GM12865 (cell line): Measurements from ENCODE around the gene FXYD3.
"Not testable (repeated sequence)": the region's sequence is repeated elsewhere in the genome, so short reads cannot be mapped to it uniquely, and the experiment has no call there.

ENCODE experiments used
- DNase-seq: peaks from one replicate; pipeline ENCODE4 v3.0.0; 2010; ENCODE audit warnings: low read depth
- H3K4me3 ChIP-seq: 2 replicates; pipeline ENCODE4 v1.5.1; 2011; ENCODE audit warnings: mild to moderate bottlenecking, low read depth, low read length, control low read depth
- CTCF ChIP-seq: IDR thresholded peaks from 2 replicates; pipeline ENCODE4 v1.5.1; 2011; ENCODE audit warnings: low read length, control low read depth, low read depth, inconsistent platforms; ENCODE audit not compliant: insufficient read depth; ENCODE audit errors: missing control alignments

FXYD3 gene

GRCh38 chr19:35099897-35100275 is 15.7 kb upstream of the FXYD3 start:
- no peak overlapping the region for H3K4me3 ChIP-seq
- TF ChIP-seq CTCF: no peak
- no peak for DNase-seq

- DNase-seq: no peak
- no peak overlapping the region for H3K4me3 ChIP-seq
- no peak for TF ChIP-seq CTCF
Observed at GRCh38 chr19:35100588-35101533, 14.8 kb upstream of the FXYD3 start.

DNA sequence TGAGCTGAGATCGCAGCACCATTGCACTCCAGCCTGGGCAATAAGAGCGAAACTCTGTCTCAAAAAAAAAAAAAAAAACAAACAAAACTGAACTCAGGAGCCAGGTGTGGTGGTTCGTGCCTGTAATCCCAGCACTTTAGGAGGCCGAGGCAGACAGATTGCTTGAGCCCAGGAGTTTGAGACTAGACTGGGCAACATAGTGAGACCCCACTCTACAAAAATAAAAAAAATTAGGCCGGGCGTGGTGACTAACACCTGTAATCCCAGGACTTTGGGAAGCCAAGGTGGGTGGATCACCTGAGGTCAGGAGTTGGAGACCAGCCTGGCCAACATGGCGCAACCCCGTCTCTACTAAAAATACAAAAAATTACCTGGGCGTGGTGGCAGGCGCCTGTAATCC is 13.7 kb upstream of the FXYD3 start:
- not testable (repeated sequence) for H3K4me3 ChIP-seq, DNase-seq

DNA sequence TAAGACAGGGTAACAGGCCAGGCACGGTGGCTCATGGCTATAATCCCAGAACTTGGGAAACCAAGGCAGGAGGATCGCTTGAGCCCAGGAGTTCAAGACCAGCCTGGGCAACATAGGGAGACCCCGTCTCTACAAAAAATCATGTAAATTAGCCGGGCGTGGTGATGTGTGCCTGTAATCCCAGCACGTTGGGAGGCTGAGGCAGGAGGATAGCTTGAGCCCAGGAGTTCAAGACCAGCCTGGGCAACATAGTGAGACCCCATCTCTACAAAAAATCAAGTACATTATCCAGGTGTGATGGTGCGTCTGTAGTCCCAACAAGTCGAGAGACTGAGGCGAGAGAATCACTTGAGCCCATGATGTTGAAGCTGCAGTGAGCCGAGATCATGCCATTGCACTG is 12.0 kb upstream of the FXYD3 start:
- not testable (repeated sequence) for H3K4me3 ChIP-seq, DNase-seq

DNA sequence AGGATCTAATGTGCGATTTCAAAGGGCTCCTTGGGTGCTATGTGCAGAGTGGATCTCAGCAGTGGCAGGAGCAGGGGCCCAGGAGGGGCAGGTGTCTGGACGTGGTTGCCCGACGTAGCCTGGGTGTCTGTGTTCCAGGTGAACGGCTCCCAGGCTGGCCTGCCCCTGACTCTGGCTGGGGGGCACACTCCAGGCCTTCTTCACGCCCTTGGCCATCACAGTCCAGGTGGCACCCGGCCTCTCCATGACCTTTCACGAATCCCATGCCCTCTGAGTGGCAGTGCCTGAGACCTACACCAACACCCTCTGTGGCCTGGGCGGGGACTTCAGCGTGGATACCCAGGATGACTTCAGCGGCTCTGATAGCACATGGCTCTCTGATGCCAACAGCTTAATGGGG is 11.3 kb upstream of the FXYD3 start:
- TF ChIP-seq CTCF: no peak
- H3K4me3 ChIP-seq: no peak overlapping the region
- no peak for DNase-seq

GRCh38 chr19:35105047-35105410 is 10.6 kb upstream of the FXYD3 start:
- no peak for TF ChIP-seq CTCF
- no peak overlapping the region for H3K4me3 ChIP-seq
- no peak for DNase-seq

DNA sequence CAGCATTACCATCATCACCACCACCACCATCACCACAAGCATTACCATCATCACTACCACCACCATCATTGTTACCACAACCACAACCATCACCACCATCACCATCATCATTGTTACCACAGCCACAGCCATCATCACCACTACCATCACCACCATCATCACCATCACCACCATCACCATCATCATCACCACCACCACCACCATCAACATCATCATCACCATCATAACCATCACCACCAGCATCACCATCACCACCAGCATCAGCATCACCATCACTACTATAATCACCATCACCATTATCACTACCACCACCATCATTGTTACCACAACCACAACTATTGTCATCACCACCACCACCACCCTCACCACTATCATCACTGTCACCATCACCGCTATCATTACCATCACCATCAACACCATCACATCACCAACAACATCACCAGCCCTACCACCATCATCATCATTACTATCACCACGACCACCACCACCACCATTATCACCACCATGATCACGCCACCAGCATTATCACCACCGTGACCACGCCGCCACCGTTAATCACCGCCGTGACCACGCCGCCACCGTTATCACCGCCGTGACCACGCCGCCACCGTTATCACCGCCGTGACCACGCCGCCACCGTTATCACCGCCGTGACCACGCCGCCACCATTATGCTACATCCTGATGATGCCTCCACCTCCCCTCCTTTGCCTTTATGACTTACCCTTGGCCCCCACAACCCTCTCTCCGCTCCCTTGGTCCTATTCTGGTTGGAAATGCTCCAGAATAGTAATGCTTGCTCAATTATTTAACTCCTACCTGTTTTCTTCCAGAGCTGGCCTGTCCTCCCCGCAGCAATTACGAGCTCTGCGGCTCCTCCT is 10.0 kb upstream of the FXYD3 start:
- no peak for TF ChIP-seq CTCF
- DNase-seq: no peak
- no peak overlapping the region for H3K4me3 ChIP-seq
